ENCODE measurements around the gene ITPRID1. TPM values are rescaled to one million over a fixed set of nuclear protein-coding genes. Genes with fewer than 3 reads are reported as not detected.

Gene ITPRID1
- total and polyA plus RNA-seq, 2 donors (not counting 1 experiment from before 2014, with no cell fraction given), result not detected

GRCh38 chr7:31500656-31501055, 13.2 kb upstream of the ITPRID1 start:
- H3K27me3 Mint-ChIP-seq, result no peaks in the 10 kb centered on the region
- no peak overlapping the region for H3K27ac ChIP-seq (ENCODE audit: low read length in 2 of 2)
- no peak overlapping the region for H2AFZ ChIP-seq (ENCODE audit: insufficient read depth, low read depth, low read length, poor library complexity, severe bottlenecking)
- POLR2A ChIA-PET, result no interaction called here
- H3K27ac Mint-ChIP-seq, result no peak overlapping the region
- H3K4me2 ChIP-seq (replicated peaks; ENCODE audit: low read depth, low read length, poor library complexity, severe bottlenecking), result no peak overlapping the region
- H3K4me3 ChIP-seq (ENCODE audit: control extremely low read depth in 1 of 5, extremely low read depth in 1 of 5, insufficient read depth in 1 of 5, low read depth in 2 of 5, low read length in 4 of 5), result no peak overlapping the region
- H3K4me3 Mint-ChIP-seq, result no peak overlapping the region
- no peaks in the 10 kb centered on the region for H4K20me1 ChIP-seq (ENCODE audit: control insufficient read depth, insufficient read depth, low read length, poor library complexity, severe bottlenecking)
- WGBS (ENCODE audit: insufficient coverage), result 33% methylated on average over 1 of the region's 1 CpG
- H3K9ac ChIP-seq (ENCODE audit: low read length), result no peak overlapping the region
- DNase-seq, result no peak
- H3K9me3 Mint-ChIP-seq (ENCODE audit: insufficient read depth), result no peaks in the 10 kb centered on the region
- intact Hi-C loops (cut with micrococcal nuclease), result no loop called here
- ATAC-seq (ENCODE audit: low read depth), result no peak
- CTCF ChIA-PET, result no interaction called here
- TF ChIP-seq CTCF (IDR thresholded peaks at IDR 0.05), result no peak
- no peak for TF ChIP-seq EZH2 (IDR thresholded peaks at IDR 0.05; ENCODE audit: borderline replicate concordance, insufficient read depth, low read depth, low read length, poor library complexity, severe bottlenecking)
- H3K9me3 ChIP-seq (ENCODE audit: control extremely low read depth in 1 of 3, control insufficient read depth in 2 of 3, insufficient read depth in 1 of 3, low read length in 2 of 3), result peaks cover 0 to 3% (median 0%) of the 10 kb centered on the region in 3 donors
- H3K4me1 ChIP-seq (ENCODE audit: control insufficient read depth in 2 of 2, insufficient read depth in 2 of 2, low read length in 2 of 2), result no peaks in the 10 kb centered on the region
- H3K79me2 ChIP-seq (ENCODE audit: control insufficient read depth, insufficient read depth, low read length), result no peaks in the 10 kb centered on the region
- no peaks in the 10 kb centered on the region for H3K27me3 ChIP-seq (replicated peaks in 1 of 4; ENCODE audit: control extremely low read depth in 1 of 4, control insufficient read depth in 3 of 4, insufficient read depth in 4 of 4, low read length in 3 of 4)
- no peaks in the 10 kb centered on the region for H3K36me3 ChIP-seq (replicated peaks in 1 of 2; ENCODE audit: control extremely low read depth in 1 of 2, control insufficient read depth in 1 of 2, extremely low read depth in 1 of 2, insufficient read depth in 2 of 2, low read length in 1 of 2)
- no peaks in the 10 kb centered on the region for H3K4me1 Mint-ChIP-seq

DNA sequence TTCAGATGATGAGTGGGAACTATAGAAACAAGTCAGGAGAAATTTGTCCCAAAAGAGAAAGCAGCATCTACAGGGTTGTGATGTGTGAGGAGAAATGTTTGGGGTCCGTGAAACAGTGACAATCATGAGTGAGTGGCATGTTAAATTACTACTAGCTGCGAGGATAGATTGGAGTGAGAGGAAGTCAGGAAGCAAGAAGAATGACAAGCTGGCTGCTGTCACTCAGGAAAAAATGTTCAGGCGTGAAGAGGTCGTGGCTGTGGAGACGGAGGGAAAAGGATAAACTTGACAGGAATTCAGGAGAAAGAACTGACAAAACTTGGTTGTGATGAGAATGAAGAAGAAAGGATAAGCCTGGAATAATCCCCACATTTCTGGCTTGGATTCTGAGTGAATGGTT, 5.1 kb upstream of the ITPRID1 start:
- CTCF ChIA-PET, result no interaction called here
- TF ChIP-seq EZH2 (IDR thresholded peaks at IDR 0.05; ENCODE audit: borderline replicate concordance, insufficient read depth, low read depth, low read length, poor library complexity, severe bottlenecking), result no peak
- no peak for TF ChIP-seq CTCF (IDR thresholded peaks at IDR 0.05)
- DNase-seq, result no peak
- H3K36me3 ChIP-seq (replicated peaks in 1 of 2; ENCODE audit: control extremely low read depth in 1 of 2, control insufficient read depth in 1 of 2, extremely low read depth in 1 of 2, insufficient read depth in 2 of 2, low read length in 1 of 2), result no peaks in the 10 kb centered on the region
- no peaks in the 10 kb centered on the region for H3K79me2 ChIP-seq (ENCODE audit: control insufficient read depth, insufficient read depth, low read length)
- POLR2A ChIA-PET, result no interaction called here
- no peaks in the 10 kb centered on the region for H4K20me1 ChIP-seq (ENCODE audit: control insufficient read depth, insufficient read depth, low read length, poor library complexity, severe bottlenecking)
- no peak overlapping the region for H3K4me3 ChIP-seq (ENCODE audit: control extremely low read depth in 1 of 5, extremely low read depth in 1 of 5, insufficient read depth in 1 of 5, low read depth in 2 of 5, low read length in 4 of 5)
- no peak overlapping the region for H2AFZ ChIP-seq (ENCODE audit: insufficient read depth, low read depth, low read length, poor library complexity, severe bottlenecking)
- Mint-ChIP-seq H3K4me3 (no peak overlapping the region), H3K27me3 (no peaks in the 10 kb centered on the region), H3K4me1 (no peaks in the 10 kb centered on the region), H3K27ac (no peak overlapping the region), H3K9me3 (ENCODE audit: insufficient read depth) (no peaks in the 10 kb centered on the region)
- no peak for ATAC-seq (ENCODE audit: low read depth)
- H3K27ac ChIP-seq (ENCODE audit: low read length in 2 of 2), result no peak overlapping the region
- 85% methylated on average over 5 of the region's 5 CpGs for WGBS (ENCODE audit: insufficient coverage)
- H3K4me2 ChIP-seq (replicated peaks; ENCODE audit: low read depth, low read length, poor library complexity, severe bottlenecking), result no peak overlapping the region
- H3K27me3 ChIP-seq (replicated peaks in 1 of 4; ENCODE audit: control extremely low read depth in 1 of 4, control insufficient read depth in 3 of 4, insufficient read depth in 4 of 4, low read length in 3 of 4), result no peaks in the 10 kb centered on the region
- peaks cover 0 to 4% (median 0%) of the 10 kb centered on the region in 3 donors for H3K9me3 ChIP-seq (ENCODE audit: control extremely low read depth in 1 of 3, control insufficient read depth in 2 of 3, insufficient read depth in 1 of 3, low read length in 2 of 3)
- no peak overlapping the region for H3K9ac ChIP-seq (ENCODE audit: low read length)
- no peaks in the 10 kb centered on the region for H3K4me1 ChIP-seq (ENCODE audit: control insufficient read depth in 2 of 2, insufficient read depth in 2 of 2, low read length in 2 of 2)
- intact Hi-C loops (cut with micrococcal nuclease), result no loop called here

Data from B cell (primary cell).